ENCODE results near the gene DGKZ.
A peak's percentile ranks its signal among the peaks of the same experiment; 100 is the strongest.

Gene DGKZ

DNA sequence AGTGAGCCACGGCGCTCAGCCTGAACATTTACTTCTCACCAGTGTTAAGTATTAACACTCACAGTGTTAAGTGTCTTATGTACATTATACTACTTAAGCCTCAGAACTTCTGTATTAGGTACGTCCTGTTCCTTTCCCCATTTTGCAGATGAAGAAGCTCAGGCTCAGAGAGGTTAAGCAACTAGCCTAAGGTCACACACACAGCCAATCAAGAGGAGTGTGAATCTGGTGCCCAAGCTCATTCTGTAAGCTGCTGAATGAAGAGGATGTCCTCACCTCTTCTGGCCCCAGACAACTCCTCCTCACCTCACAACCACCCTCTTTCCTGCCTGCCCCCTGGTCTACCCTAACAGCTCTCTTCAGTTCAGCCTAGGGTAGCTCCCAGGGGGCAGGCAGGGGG lies 39.9 kb upstream of the DGKZ start:
- no peak overlapping the region for H2AFZ ChIP-seq
- peaks cover 2% of the 10 kb centered on the region for H3K4me1 ChIP-seq
- H3K36me3 ChIP-seq (ENCODE audit: control insufficient read depth, insufficient read depth, low read length) = no peaks in the 10 kb centered on the region
- H3K27ac ChIP-seq = no peak overlapping the region
- H3K27me3 ChIP-seq (ENCODE audit: control insufficient read depth, insufficient read depth, low read length) = no peaks in the 10 kb centered on the region
- no peak overlapping the region for H3K4me2 ChIP-seq (ENCODE audit: low read length)
- H3K9ac ChIP-seq = no peak overlapping the region
- H3K79me2 ChIP-seq = no peaks in the 10 kb centered on the region
- TF ChIP-seq, protein P1, sequence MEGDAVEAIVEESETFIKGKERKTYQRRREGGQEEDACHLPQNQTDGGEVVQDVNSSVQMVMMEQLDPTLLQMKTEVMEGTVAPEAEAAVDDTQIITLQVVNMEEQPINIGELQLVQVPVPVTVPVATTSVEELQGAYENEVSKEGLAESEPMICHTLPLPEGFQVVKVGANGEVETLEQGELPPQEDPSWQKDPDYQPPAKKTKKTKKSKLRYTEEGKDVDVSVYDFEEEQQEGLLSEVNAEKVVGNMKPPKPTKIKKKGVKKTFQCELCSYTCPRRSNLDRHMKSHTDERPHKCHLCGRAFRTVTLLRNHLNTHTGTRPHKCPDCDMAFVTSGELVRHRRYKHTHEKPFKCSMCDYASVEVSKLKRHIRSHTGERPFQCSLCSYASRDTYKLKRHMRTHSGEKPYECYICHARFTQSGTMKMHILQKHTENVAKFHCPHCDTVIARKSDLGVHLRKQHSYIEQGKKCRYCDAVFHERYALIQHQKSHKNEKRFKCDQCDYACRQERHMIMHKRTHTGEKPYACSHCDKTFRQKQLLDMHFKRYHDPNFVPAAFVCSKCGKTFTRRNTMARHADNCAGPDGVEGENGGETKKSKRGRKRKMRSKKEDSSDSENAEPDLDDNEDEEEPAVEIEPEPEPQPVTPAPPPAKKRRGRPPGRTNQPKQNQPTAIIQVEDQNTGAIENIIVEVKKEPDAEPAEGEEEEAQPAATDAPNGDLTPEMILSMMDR (IDR thresholded peaks at IDR 0.05) = no peak
- no peaks in the 10 kb centered on the region for H3K9me3 ChIP-seq (ENCODE audit: control insufficient read depth, low read length)
- H3K4me3 ChIP-seq (ENCODE audit: low read depth, low read length) = no peak overlapping the region

DNA sequence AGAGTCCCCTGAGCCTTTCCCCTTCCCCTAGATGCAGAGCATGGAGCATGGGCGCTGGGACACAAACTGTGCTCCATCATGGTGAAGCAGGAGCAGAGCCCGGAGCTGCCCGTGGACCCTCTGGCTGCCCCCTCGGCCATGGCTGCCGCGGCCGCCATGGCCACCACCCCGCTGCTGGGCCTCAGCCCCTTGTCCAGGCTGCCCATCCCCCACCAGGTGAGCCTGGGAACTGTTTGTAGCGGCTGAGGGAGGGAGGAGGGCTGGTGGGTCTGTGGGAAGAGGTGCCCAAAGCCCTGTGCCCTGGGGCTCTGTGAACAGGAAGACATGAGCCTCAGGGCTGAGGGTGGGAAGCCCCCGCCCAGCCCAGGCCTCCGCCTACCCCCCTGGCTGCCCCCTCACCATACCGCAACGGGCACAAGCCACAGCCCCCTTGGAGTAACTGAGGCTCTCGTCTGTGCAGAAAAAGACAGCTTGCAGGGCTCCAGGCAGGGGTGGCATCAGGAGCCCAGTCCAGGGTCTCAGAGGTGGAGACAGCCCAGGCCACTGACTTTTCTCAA lies 39.4 kb upstream of the DGKZ start:
- Histone ChIP-seq H2AFZ (no peak overlapping the region), H3K4me2 (ENCODE audit: low read length) (no peak overlapping the region), H3K27me3 (ENCODE audit: control insufficient read depth, insufficient read depth, low read length) (no peaks in the 10 kb centered on the region), H3K79me2 (no peaks in the 10 kb centered on the region), H3K36me3 (ENCODE audit: control insufficient read depth, insufficient read depth, low read length) (no peaks in the 10 kb centered on the region), H3K4me1 (peaks cover 2% of the 10 kb centered on the region), H3K27ac (no peak overlapping the region), H3K9ac (no peak overlapping the region), H3K4me3 (ENCODE audit: low read depth, low read length) (no peak overlapping the region), H3K9me3 (ENCODE audit: control insufficient read depth, low read length) (no peaks in the 10 kb centered on the region)
- TF ChIP-seq, protein P1 (IDR thresholded peaks at IDR 0.05) = no peak

- Histone ChIP-seq H3K27ac (no peak overlapping the region), H3K36me3 (ENCODE audit: control insufficient read depth, insufficient read depth, low read length) (no peaks in the 10 kb centered on the region)
- TF ChIP-seq, protein P1 (IDR thresholded peaks at IDR 0.05) = peak; percentile 79
Measured at GRCh38 chr11:46308631-46309419, 38.4 kb upstream of the DGKZ start.

GRCh38 chr11:46309814-46310259 lies 37.4 kb upstream of the DGKZ start:
- Histone ChIP-seq H2AFZ (no peak overlapping the region), H3K79me2 (no peaks in the 10 kb centered on the region), H3K27ac (no peak overlapping the region), H3K4me3 (ENCODE audit: low read depth, low read length) (no peak overlapping the region), H3K9ac (no peak overlapping the region), H3K4me1 (peaks cover 2% of the 10 kb centered on the region), H3K36me3 (ENCODE audit: control insufficient read depth, insufficient read depth, low read length) (no peaks in the 10 kb centered on the region), H3K9me3 (ENCODE audit: control insufficient read depth, low read length) (no peaks in the 10 kb centered on the region), H3K4me2 (ENCODE audit: low read length) (no peak overlapping the region), H3K27me3 (ENCODE audit: control insufficient read depth, insufficient read depth, low read length) (no peaks in the 10 kb centered on the region)
- TF ChIP-seq, protein P1 (IDR thresholded peaks at IDR 0.05) = no peak

More at GRCh38 chr11:46308631-46309419, 38.4 kb upstream of the DGKZ start:
- no peaks in the 10 kb centered on the region for H3K79me2 ChIP-seq
- no peaks in the 10 kb centered on the region for H3K9me3 ChIP-seq (ENCODE audit: control insufficient read depth, low read length)
- H3K27me3 ChIP-seq (ENCODE audit: control insufficient read depth, insufficient read depth, low read length) = no peaks in the 10 kb centered on the region
- H3K9ac ChIP-seq = no peak overlapping the region
- H3K4me3 ChIP-seq (ENCODE audit: low read depth, low read length) = no peak overlapping the region
- H3K4me2 ChIP-seq (ENCODE audit: low read length) = no peak overlapping the region
- no peak overlapping the region for H2AFZ ChIP-seq
- H3K4me1 ChIP-seq = peaks cover 2% of the 10 kb centered on the region

Data from parathyroid adenoma (tissue), 2 donors.